Stimulated activated CD4-positive, alpha-beta T cell treated with anti-CD3 and anti-CD28 coated beads, Interleukin-4, amount 100 ng/mL, for 4 hours (primary cell): ENCODE data around the gene MCAM.

ENCODE experiments used
- DNase-seq, 2 experiments: peaks; one replicate each; pipeline ENCODE4 v3.0.0-alpha.2; 2020

The MCAM gene

DNA sequence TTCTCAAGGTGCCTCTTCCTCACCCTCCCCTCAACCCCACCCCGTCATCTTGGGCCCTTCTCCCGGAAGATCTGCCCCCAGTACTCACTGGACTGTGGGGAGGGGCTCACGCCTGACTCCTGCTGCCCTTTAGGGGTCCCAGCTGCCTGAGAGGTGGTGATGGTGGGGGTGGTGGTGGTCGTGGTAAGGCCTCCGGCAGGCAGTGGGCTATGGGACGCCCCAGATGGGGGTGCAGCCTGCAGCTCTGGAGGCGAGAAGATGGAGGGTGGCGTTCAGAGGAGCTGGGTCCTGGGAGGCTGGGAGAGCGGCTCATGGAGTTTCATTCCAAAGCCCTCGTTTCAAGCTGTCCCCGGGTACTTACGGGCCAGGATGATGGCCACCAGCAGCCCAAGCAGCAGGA lies 28.8 kb upstream of the MCAM start:
- no peak for DNase-seq

DNA sequence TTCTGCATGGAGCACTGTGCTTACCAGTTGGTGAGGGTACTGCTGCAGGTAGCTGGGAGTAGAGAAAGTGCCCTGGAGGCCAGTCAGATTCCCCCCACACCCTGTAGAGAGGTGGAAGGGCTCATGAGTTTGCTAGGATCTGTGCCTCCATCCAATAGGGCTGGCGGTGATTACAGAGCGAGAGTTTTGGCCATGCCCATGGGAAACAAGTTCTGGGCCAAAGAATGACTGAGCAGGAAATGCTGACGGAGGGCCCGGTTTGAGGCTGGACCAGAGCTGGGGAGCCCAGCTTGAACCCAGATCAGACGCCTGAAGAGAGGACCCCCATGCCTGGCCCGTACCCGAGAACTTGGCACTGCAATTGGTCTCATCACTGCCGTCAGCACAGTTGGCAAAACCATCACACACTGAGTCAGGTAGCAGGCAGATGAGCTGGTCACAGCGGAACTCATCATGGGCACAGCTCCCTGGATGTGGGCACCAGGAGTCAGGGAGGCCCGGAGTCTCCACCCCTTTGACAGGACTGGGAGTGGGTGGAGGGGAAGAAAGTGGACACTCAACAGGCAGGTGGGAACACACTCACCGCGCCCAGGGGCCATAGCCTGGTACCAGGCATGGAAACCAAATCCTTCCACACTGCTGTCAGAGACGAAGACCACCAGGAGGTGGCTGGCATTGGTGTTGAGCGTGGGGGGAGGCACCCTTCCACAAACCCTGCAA lies 27.5 kb upstream of the MCAM start:
- DNase-seq: no peak

DNA sequence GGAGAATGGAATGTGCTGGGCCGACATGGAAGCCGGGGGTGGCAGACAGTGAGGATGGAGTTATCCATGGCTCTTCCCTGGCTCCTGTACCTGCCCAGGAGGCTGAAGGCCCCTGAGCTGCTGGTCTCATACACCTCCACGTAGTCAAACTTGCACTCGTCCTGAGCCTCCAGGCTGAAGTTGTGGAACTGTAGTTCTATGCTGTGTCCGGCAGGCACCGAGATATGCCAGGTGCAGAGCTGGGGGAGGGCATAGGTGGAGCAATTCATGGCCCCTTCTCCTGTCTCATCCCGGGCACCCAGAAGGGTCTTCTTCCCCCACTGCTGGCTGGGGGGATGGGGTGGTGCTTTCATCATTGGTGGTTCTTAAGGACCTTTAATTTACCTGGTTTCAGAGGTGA lies 26.8 kb upstream of the MCAM start:
- no peak for DNase-seq

DNA sequence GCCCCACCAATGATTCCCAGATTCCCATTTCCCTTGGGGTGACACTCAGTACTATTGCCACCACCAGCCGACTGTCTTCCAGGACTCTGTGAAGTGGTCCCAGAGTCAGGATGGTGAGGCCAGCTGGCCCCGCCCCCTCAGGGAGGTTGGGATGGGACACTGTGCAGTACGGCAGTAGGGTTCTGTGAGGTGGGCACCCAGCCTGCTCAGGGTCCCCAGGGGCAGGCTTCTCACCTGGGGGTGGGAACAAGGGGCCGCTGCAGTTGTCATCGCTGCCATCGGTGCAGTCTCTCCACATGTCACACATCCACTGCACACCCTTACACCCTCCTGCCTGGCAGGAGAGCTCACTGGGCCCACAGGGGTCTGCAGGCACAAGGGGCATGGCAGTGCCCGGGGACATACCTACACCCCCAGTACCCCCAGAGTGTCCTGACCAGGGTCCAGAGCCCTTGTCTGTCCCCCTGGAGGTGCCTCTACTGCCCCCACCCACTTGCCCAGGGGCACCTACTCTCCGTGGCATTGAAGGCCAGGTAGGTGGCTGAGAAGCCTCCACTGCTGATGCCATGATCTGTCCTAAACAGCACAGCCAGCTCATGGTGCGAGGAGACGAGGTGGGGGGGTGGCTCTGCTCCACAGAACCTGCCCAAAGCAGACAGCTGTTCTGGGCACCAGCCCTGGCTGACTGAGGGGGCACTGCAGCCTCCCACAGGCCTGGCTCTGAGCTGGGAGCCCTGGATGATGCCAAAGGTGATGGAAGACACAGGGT lies 25.6 kb upstream of the MCAM start:
- DNase-seq: no peak

DNA sequence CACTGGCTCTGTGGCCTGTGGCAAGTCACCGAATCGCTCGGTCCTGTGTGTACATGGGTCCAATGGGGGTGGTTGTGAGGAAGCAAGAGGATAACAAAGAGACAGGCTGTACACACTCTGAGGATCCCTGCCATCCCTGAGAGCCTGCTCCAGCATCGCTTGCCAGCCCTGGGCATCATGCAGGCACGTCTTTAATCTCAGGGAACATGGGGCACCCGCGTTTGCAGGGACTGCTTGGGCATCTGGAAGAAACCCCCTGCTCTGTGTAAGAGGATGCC lies 25.0 kb upstream of the MCAM start:
- no peak for DNase-seq

DNA sequence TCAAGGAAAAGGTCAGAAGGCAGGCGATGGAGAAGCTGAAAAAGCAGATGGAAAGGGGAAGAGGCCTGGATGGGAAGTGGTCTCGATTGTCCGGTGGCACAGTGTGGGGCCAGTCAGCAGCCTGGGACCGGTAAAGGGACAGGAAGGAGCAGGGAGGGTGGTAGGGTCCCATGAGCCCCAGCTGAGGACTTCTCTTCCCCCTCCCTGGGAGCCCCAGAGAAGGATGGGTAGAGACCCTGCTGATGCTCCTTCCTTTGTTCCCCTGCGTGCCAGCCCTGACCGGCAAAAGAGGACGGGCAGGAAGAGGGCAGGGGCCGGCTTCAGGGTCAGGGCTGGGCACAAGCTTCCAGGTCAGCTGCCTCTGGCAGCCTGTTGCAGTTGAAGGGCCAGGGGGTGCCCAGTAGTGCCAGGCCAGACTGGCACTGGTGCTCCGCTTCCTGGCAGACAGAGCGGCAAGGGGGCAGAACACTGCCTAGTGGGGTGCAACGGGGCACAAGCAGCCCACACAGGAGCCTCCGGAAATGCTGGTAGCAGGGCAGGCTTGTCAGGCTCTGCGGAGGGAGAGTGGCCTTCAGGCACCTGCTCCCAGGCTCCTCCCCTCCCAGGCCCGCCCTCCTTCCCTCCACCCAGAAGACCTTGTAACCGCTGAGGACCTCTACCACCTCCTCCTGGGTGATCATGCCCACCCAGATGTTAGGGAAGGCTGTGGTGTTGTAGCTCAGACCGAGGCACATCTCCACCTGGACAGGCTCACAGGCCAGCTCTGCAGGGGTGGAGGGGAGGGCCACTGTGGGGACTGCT lies 24.5 kb upstream of the MCAM start:
- DNase-seq: no peak

DNA sequence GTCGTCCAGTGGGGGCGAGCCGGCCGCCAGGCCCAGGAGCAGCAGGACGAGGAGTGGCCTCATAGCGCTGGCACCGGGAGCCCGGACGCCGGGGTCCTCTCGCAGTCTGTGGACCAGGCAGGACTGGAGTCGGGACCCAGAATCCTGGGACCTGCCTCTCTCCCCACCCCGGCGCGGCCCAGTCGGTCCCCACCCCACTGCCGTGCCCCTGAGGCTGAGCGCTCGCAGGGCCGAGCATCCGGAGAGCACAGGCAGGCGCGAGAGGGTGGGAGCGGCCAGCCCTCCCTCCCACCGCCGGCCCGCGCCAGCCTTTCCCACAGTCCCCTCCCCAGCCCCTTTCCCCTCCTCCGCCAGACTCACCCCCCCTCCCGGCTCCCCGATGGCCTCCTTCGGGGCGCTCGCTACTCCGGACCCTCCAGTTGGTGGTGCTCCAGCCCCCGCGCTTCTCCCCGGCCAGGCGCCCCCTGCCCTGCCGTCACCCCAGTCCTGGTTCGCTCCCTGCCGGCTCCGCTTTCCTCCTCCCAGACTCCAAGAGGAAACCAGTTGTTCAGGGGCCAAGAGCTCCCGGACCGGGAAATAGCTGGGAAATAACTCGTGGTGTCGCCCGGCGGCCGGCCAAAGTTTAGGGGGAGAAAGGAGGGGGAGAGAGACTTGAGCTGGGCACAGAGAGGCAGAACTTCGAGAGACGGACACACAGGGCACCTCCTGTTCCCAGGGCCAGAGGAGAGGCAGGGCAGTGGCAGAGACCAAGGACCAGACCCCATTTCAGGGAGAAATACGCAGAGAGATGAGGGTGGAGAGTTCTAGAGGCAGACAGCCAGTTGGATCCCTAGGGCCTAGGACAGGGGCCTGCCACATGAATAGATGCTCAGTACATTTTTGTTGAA lies 23.6 kb upstream of the MCAM start, which contains the start of gene C1QTNF5:
Gene C1QTNF5, minus strand, starts transcription at position 549 of the 887 bp plus-strand sequence. Its CDS starts 486 bp downstream, at position 63.
- DNase-seq: no peak

DNA sequence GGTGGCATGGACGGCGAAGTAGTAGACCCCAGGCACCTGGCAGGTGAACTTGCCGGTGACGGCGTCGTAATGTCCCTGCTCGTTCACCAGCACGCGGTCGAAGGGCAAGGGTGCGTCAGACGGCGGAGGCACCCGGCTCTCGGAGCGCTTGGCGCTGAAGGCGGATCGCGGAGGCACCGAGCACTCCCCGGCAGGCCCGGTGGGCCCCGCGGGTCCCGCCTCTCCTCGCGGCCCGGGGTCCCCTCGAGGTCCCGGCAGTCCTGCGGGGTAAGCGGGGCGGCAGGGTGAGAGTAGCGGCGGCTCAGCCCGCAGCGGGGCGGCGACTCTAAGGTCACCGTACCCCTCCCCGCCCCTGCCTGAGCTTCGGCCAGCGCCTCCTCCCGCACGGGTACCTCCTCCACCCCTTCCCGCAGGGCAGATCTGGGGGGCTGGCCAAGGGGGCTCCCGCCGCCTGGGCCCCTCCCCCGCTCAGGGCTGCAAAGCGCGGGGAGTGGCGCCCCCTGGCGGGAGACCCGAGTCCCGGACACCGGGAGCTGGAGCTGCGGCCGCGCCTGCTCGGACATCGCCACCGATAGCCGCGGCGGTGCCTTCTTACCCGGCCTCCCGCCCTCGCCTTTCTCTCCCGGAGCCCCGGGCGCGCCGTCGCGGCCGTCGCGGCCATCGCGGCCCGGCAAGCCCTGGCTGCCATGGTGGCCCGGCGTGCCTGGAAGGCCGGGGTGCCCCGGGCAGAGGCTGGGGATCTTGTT lies 22.8 kb upstream of the MCAM start:
- peak in 1 of 2 experiments; percentile 44 for DNase-seq

DNA sequence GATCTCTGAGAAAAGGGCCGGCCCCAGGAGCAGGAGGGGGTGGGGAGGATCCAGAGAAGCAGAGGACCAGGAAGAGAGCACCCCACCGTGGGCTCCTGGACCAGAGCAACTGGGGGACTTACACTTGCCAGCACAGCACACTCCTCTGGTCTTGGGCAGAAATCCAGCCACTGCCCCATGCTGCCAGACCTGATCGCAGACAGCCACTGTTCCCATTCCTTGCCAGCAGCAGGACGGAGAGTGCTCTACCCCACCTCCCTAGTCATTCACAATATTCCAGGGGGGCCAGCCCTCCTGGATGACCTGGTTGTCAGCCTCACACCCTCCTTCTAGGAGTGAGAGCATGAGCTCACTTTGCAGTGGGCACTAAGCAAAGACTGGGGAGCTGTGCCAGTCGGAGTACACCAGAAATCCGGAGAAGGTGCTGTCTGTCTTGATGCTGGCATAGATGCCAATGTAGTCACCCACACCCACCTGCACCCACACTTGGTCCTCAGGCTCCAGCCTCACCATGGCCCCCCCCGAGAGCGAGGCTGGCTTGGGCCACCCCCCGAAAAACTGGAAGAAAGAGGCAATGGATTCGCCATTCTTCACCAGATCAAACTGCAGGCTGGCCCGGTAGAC lies 22.1 kb upstream of the MCAM start:
- no peak for DNase-seq

DNA sequence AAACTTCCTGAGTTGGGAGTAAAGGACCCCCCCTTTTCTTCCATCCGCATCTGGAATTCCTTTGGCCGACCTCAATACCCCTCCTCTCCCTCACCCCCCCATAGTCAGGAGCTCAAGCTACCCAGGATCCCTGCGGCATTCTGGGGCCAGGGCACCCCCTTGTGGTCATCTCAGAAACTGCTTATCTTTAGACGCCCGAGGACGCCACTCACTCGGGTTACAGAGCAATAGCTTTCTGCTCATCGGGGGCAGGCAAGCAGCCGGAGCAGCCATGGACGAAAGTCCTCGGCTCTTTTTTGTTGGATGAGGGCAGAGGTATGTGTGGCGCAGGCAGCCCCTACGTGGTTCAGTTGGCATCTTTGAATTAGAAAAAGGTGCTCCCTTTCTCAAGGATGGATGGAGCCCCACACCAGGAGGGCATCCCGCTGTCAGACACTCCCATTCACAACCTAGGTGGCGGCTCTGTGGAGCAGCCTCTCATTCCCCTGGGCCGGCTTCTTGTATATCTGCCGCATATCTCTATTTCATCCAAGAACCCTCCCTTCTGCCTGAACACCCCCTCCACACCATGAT lies 21.5 kb upstream of the MCAM start:
- DNase-seq: peak; percentile 52 to 56

DNA sequence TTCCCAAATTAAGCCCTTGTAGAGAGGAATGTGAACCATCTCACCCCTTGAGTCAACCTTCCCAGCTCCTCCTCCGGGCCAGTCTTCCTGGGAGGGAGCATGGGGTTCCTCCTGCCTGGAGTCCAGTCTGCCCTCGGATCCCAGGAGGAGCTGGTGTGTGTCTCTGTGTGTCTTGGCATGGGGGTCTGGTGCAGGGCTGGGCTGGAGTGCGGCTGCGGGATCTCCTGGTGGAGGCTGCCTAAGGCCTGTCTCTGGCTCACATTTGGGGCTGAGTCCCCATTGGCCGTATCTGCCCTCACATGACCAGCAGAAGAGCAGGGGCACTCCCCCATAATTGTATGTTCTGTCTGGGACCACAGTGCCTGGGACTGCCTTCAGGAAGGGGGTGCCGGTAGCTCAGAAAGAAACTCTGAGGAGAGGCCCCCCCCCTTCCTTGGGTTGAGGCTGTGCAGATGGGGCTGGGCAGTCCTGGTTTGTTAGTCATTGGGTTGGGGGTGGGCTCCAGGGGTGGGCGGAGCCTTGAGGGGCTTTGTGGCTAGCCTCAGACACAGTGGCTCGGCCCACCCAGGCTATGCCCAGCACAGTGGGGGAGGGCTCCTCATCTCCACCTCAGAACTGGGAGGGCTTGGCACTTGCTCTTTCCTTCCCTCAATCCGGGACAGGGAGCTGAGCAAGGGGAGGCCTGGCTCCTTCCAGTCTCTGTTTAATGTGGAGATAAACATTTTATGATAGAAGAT lies 20.8 kb upstream of the MCAM start:
- no peak for DNase-seq

DNA sequence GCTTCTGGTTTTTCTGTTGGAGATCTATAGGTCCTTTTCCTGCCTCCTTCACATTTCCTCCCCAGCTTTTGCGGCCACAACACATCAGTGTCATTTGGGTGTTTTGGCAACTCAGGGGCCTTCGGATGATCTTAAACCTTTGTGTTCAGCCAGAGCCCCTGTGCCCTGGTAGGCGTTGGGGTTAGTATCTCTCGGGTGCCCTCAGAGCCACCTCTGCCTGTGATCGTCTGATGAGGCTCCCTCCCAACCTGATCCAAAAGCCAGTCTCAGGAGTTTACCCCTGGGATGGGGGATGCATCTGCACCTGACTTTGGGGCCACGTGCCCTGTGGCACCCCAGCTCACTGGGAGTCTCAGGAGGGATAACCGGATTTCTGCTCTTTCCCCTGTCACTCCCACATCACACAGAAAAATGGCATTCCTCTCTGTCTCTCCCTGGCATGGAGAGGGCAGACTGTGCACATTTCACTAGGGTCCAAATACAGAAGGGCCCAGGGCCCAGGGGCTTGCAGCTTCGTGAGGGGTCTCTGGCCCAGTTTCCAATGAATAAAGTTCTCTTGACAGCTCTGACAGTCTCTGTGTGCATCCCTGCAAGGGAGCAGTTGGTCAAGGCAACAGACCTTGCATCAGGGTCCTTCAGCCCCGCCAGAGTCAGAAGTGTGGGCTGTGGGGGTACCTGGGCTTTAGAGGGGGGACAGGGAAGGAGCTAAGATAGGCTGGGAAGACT lies 20.0 kb upstream of the MCAM start:
- no peak for DNase-seq

DNA sequence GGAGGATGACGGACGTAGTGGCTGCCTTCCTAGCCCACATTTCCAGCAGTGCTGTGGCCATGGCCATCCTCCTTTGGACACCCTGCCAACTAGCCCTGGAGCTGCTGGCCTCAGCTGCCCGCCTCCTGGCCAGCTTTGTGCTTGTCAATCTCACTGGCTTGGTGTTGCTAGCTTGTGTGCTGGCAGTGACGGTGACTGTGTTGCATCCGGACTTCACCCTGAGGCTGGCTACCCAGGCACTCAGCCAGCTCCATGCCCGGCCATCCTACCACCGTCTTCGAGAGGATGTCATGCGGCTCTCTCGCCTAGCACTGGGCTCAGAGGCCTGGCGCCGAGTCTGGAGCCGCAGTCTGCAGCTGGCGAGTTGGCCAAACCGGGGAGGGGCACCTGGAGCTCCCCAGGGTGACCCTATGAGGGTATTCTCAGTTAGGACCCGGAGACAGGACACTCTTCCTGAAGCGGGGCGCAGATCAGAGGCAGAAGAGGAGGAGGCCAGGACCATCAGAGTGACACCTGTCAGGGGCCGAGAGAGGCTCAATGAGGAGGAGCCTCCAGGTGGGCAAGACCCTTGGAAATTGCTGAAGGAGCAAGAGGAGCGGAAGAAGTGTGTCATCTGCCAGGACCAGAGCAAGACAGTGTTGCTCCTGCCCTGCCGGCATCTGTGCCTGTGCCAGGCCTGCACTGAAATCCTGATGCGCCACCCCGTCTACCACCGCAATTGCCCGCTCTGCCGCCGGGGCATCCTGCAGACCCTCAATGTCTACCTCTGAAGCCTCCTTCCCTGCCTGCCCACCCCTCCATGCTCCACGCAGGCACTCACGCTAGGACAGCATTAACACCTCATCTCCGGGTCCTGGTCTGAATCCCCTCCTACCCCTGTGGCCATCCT lies 19.0 kb upstream of the MCAM start:
- DNase-seq: no peak

DNA sequence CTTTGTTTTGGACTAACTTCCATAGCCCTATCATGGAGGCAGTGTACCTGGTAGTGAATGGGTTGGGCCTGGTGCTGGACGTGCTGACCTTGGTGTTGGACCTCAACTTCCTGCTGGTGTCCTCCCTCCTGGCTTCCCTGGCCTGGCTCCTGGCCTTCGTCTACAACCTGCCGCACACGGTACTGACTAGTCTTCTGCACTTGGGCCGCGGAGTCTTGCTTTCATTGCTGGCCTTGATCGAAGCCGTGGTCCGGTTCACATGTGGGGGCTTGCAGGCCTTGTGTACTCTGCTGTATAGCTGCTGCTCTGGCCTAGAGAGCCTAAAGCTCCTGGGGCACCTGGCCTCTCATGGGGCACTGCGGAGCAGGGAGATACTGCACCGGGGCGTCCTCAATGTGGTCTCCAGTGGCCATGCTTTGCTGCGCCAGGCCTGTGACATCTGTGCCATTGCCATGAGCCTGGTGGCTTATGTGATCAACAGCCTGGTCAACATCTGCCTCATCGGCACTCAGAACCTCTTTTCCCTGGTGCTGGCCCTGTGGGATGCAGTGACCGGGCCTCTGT lies 18.2 kb upstream of the MCAM start:
- DNase-seq: no peak

DNA sequence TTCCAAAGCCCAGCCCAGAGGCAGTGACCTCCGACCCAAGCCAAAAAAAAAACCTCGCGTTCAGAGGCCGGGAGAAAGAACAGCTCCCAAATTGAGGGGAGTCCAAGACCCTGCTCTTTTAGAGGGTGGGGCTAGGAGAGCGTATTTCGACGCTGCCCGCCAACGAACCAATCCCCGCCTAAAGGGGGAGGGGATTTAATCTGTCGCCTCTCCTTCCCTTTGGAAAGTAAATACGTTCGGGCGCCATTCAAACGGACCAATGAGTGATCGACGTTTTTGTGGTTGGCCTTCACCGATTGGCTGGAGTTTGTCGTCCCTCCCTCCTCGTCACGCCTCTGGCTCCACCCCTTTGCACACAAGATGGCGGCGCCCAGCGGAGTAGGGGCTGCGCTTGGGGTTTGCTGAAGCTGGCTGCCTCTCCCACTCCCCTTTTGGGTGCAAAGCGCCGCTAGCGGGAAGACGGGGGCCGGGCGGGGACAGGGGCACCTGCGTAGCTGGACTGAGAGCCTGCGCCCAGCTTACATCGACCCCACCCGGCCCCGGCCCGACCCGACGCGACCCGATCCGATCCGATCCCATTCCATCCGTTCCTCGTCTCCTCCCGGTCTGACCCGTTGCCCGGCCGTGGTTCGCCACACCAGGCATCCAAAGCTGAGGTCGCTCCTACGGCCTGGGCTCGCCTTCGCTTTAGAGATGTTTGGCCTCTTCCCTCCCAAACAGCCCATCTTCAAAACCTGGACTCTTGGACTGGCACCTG lies 17.4 kb upstream of the MCAM start, which contains the start of gene RNF26:
Gene RNF26, plus strand, starts transcription at position 354 of the 757 bp plus-strand sequence. CDS start 596 bp downstream, outside the sequence.
- peak; percentile 86 to 94 for DNase-seq

DNA sequence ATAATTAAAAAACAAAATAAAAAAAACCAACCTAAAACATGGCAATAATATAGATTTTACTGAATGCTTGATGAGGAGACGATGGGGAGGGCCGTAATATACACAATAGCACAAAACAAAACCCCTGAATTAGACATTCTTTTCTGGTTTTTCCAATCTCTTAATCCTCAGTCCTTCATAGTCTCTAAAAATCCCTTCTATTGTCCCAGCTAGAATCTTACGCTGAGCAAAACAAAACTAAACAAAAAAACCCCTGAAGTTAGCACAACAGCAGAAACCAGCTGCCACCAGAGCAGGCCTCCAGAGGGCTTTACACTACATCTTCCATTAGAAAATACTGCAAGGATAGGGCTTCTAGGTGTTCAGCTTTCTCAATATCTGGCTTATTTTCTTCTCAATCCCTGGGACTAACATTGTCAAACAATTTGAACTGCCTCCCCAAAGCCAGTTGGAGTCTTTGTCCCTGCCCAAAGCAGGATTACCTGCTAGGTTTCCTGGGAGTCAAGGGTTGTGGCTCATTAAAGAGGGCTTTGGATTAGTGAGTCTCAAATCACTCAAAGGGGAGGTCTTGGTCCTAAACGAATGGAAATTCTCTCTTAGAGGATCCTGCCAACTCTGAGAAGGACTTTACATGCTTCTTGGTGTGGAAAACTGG lies 15.3 kb upstream of the MCAM start:
- no peak for DNase-seq

DNA sequence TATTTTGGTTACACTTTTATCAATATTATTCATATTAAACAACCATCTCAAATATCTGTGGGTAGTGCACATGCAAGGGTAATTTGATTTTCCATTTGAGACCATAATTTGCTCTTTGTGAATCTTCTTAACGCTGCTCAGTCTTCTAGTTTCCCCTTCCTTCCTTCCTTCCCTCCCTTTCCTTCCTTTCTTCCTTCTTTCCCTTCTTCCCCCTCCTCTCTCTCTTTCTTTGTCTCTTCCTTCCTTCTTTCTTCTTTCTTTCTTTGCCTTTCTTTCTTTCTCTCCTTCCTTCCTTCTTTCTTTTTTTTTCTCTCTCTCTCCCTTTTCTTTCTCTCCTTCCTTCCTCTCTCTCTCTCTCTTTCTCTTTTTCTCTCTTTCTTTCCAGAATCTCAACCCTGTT lies 13.3 kb upstream of the MCAM start:
- DNase-seq: no peak
